SK-N-SH treated with all-trans-retinoic acid at 6 μM for 48 hours (cell line): ENCODE data around the gene PRKCSH.

Experiments
- ATAC-seq: fragments of 200-7000 bp; cut with Tn5 transposase; 3 replicates; pipeline ENCODE4 v1.9.1; 2020; ENCODE audit warnings: mild to moderate bottlenecking, moderate library complexity
- ARNTL ChIP-seq: fragments of 450-650 bp; formaldehyde crosslinking; IDR thresholded peaks from 2 replicates; pipeline ENCODE4 v1.5.0; 2020; ENCODE audit warnings: low read depth, mild to moderate bottlenecking, moderate library complexity, borderline replicate concordance
- BACH2 ChIP-seq: fragments of 250-450 bp; sonication (Bioruptor Pico); IDR thresholded peaks from 2 replicates; pipeline ENCODE4 v1.9.0; 2021; ENCODE audit warnings: mild to moderate bottlenecking, borderline replicate concordance
- CREB5 ChIP-seq: fragments of 250-450 bp; sonication (Bioruptor Pico); IDR thresholded peaks from 2 replicates; pipeline ENCODE4 v1.5.1; 2020; ENCODE audit warnings: low read depth, mild to moderate bottlenecking, moderate library complexity
- CSDC2 ChIP-seq: fragments of 250-450 bp; sonication (Bioruptor Pico); IDR thresholded peaks from 2 replicates; pipeline ENCODE4 v1.5.0; 2020; ENCODE audit warnings: mild to moderate bottlenecking, moderate library complexity
- ESRRG ChIP-seq: fragments of 250-450 bp; sonication (Bioruptor Pico); IDR thresholded peaks from 2 replicates; pipeline ENCODE4 v1.6.1; 2021; ENCODE audit warnings: mild to moderate bottlenecking
- GLIS3 ChIP-seq: fragments of 250-450 bp; sonication (Bioruptor Pico); IDR thresholded peaks from 2 replicates; pipeline ENCODE4 v1.5.0; 2020; ENCODE audit warnings: mild to moderate bottlenecking, moderate library complexity
- ISL1 ChIP-seq: fragments of 250-450 bp; sonication (Bioruptor Pico); IDR thresholded peaks from 2 replicates; pipeline ENCODE4 v2.1.2; 2022; ENCODE audit warnings: mild to moderate bottlenecking, moderate library complexity
- OSR1 ChIP-seq: fragments of 250-450 bp; sonication (Bioruptor Pico); IDR thresholded peaks from 2 replicates; pipeline ENCODE4 v1.8.0; 2022; ENCODE audit warnings: moderate library complexity, mild to moderate bottlenecking, inconsistent platforms
- PATZ1 ChIP-seq: fragments of 250-450 bp; sonication (Bioruptor Pico); IDR thresholded peaks from 2 replicates; pipeline ENCODE4 v1.8.0; 2020; ENCODE audit warnings: mild to moderate bottlenecking, moderate library complexity, borderline replicate concordance
- RARB ChIP-seq: fragments of 250-450 bp; sonication (Bioruptor Pico); IDR thresholded peaks from 2 replicates; pipeline ENCODE4 v1.8.0; 2021; ENCODE audit warnings: mild to moderate bottlenecking, moderate library complexity
- SNAI2 ChIP-seq: fragments of 250-450 bp; sonication (Bioruptor Pico); IDR thresholded peaks from 2 replicates; pipeline ENCODE4 v1.5.0; 2020; ENCODE audit warnings: mild to moderate bottlenecking, moderate library complexity
- TCF4 ChIP-seq: fragments of 250-450 bp; sonication (Bioruptor Pico); IDR thresholded peaks from 2 replicates; pipeline ENCODE4 v1.8.0; 2021; ENCODE audit warnings: mild to moderate bottlenecking, moderate library complexity, borderline replicate concordance
- TOX ChIP-seq: fragments of 250-450 bp; sonication (Bioruptor Pico); IDR thresholded peaks from 2 replicates; pipeline ENCODE4 v1.8.0; 2021; ENCODE audit warnings: mild to moderate bottlenecking, moderate library complexity, borderline replicate concordance
- ZFP3 ChIP-seq: fragments of 250-450 bp; sonication (Bioruptor Pico); IDR thresholded peaks from 2 replicates; pipeline ENCODE4 v1.5.0; 2020; ENCODE audit warnings: mild to moderate bottlenecking, moderate library complexity
- ZFP30 ChIP-seq: fragments of 450-650 bp; formaldehyde crosslinking; IDR thresholded peaks from 2 replicates; pipeline ENCODE4 v1.5.0; 2022; ENCODE audit warnings: mild to moderate bottlenecking, moderate library complexity
- ZNF565 ChIP-seq: fragments of 450-650 bp; formaldehyde crosslinking; conservative IDR thresholded peaks from 2 replicates; pipeline ENCODE4 v1.5.0; 2020; ENCODE audit warnings: low read depth, mild to moderate bottlenecking, moderate library complexity
- ZNF70 ChIP-seq: fragments of 450-650 bp; formaldehyde crosslinking; IDR thresholded peaks from 2 replicates; pipeline ENCODE4 v1.5.0; 2020; ENCODE audit warnings: mild to moderate bottlenecking, moderate library complexity
- ZNF8 ChIP-seq: fragments of 450-650 bp; formaldehyde crosslinking; IDR thresholded peaks from 2 replicates; pipeline ENCODE4 v1.5.0; 2020; ENCODE audit warnings: mild to moderate bottlenecking, moderate library complexity
- TF ChIP-seq, protein P1 (sequence below): fragments of 250-450 bp; sonication (Bioruptor Pico); IDR thresholded peaks from 2 replicates; pipeline ENCODE4 v1.5.1; 2021; ENCODE audit warnings: mild to moderate bottlenecking, moderate library complexity
- TF ChIP-seq, protein P2 (sequence below): fragments of 250-450 bp; sonication (Bioruptor Pico); IDR thresholded peaks from 2 replicates; pipeline ENCODE4 v1.8.0; 2021; ENCODE audit warnings: low read depth, mild to moderate bottlenecking, moderate library complexity, borderline replicate concordance

The PRKCSH gene

DNA sequence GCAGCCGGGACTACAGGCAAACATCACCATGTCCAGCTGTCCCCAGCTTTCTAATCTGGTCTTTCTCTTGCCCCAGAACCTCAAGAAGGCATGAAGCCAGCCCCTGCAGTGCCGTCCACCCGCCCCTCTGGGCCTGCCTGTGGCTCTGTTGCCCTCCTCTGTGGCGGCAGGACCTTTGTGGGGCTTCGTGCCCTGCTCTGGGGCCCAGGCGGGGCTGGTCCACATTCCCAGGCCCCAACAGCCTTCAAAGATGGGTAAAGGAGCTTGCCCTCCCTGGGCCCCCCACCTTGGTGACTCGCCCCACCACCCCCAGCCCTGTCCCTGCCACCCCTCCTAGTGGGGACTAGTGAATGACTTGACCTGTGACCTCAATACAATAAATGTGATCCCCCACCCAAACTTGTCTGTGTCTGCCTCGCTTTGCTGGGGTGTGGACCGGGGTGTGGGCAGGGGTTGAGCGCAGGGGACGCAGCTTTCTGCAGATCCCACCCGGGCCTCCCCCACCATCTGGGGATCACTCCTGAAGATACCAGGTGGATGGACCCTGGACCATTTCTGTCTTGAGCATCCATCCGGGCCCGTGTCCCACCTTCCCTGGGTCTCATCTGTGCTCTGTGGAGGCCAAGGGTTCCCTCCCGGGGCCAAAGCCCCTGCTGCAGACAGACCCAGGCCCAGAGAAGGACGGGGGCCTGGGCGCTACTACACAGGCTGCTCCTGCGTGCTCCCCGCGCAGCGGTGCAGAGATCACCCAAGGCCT lies 15.3 kb downstream of the PRKCSH start:
- TF ChIP-seq ESRRG (CRISPR knock-in tag) (no peak), RARB (CRISPR knock-in tag) (no peak), ZFP30 (CRISPR knock-in tag) (no peak), ZNF565 (CRISPR knock-in tag) (no peak), SNAI2 (CRISPR knock-in tag) (no peak), OSR1 (no peak)
- TF ChIP-seq, all 23 proteins: peak for 0
- no peak for ATAC-seq

- ATAC-seq, result no peak
- TF ChIP-seq PATZ1 (CRISPR knock-in tag) (no peak), ZNF70 (no peak), ESRRG (CRISPR knock-in tag) (no peak)
These were observed 16.0 kb downstream of the PRKCSH start for GRCh38 chr19:11451327-11451870.

DNA sequence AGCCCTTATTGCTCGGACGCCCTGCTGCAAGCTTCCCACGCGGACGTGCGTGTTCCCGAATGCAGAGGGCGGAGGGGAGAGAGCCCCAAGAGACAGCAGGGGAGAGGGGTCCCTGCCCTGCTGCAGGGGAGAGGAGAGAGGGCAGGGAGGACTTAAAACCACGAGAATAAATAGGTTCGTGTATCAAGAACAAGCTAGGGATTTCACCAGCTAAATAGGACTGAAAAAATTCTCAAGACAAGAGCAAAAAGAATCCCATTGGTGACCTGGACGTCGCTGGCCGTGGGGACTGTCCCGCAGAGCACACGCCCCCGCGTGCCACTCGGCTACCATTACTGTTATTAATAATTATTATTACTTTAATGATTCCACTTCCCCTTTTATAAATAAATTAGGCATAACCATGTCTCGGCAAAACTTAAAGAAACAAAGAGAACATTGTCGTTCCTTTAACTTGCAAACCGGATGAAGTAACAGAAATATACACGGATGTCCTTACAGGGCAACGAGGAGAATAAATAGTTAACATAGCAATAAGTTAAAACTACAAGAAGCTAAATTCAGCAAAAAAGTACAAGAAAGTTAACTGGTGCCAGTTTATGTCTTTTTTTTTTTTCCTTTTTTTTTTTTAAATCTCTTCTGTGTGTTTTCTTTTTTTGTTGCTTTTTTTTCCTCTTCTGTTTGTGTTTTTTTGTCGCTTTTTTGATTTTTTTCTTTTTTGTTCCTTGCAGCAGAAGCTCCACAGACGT lies 16.6 kb downstream of the PRKCSH start:
- TF ChIP-seq ZNF565 (CRISPR knock-in tag) (no peak), BACH2 (CRISPR knock-in tag) (no peak), OSR1 (no peak), ZNF8 (CRISPR knock-in tag) (no peak), ARNTL (no peak), CSDC2 (CRISPR knock-in tag) (no peak), ZFP30 (CRISPR knock-in tag) (no peak), ZFP3 (no peak), TOX (CRISPR knock-in tag) (no peak), SNAI2 (CRISPR knock-in tag) (no peak), PATZ1 (CRISPR knock-in tag) (no peak), CREB5 (CRISPR knock-in tag) (no peak), ISL1 (CRISPR knock-in tag) (no peak), TCF4 (CRISPR knock-in tag) (no peak), ZNF70 (no peak), RARB (CRISPR knock-in tag) (no peak), ESRRG (CRISPR knock-in tag) (no peak), GLIS3 (no peak)
- TF ChIP-seq, protein P1, sequence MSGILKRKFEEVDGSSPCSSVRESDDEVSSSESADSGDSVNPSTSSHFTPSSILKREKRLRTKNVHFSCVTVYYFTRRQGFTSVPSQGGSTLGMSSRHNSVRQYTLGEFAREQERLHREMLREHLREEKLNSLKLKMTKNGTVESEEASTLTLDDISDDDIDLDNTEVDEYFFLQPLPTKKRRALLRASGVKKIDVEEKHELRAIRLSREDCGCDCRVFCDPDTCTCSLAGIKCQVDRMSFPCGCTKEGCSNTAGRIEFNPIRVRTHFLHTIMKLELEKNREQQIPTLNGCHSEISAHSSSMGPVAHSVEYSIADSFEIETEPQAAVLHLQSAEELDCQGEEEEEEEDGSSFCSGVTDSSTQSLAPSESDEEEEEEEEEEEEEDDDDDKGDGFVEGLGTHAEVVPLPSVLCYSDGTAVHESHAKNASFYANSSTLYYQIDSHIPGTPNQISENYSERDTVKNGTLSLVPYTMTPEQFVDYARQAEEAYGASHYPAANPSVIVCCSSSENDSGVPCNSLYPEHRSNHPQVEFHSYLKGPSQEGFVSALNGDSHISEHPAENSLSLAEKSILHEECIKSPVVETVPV (CRISPR knock-in tag), result no peak
- TF ChIP-seq, protein P2, sequence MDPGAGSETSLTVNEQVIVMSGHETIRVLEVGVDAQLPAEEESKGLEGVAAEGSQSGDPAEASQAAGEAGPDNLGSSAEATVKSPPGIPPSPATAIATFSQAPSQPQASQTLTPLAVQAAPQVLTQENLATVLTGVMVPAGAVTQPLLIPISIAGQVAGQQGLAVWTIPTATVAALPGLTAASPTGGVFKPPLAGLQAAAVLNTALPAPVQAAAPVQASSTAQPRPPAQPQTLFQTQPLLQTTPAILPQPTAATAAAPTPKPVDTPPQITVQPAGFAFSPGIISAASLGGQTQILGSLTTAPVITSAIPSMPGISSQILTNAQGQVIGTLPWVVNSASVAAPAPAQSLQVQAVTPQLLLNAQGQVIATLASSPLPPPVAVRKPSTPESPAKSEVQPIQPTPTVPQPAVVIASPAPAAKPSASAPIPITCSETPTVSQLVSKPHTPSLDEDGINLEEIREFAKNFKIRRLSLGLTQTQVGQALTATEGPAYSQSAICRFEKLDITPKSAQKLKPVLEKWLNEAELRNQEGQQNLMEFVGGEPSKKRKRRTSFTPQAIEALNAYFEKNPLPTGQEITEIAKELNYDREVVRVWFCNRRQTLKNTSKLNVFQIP (CRISPR knock-in tag), result no peak
- ATAC-seq, result no peak
